SK-N-SH (cell line): ENCODE measurements around the gene MAD1L1. TPM values are rescaled to one million over a fixed set of nuclear protein-coding genes. Genes with fewer than 3 reads are reported as not detected.

ENCODE experiments used
- CTCF ChIA-PET: fragments of 300-600, 350-600 bp; formaldehyde crosslinking; extraction: SDS; loops from one replicate; lab custom pipeline; 2021; lab: Yijun Ruan, JAX
- POLR2A ChIA-PET: fragments of 350-600 bp; sonication (Branson Sonifier 250); formaldehyde crosslinking; extraction: SDS; loops from one replicate; lab custom pipeline; 2020; ENCODE audit warnings: antibody characterized with exemption, inconsistent platforms; lab: Yijun Ruan, JAX
- DNase-seq: peaks from one replicate; pipeline ENCODE4 v3.0.0; 2012
- H2AFZ ChIP-seq: fragments of 200-600 bp; sonication (generic); 2 replicates; pipeline ENCODE4 v1.8.1; 2016; ENCODE audit warnings: antibody characterized with exemption, mild to moderate bottlenecking, low read depth
- H3F3A ChIP-seq: fragments of 200-600 bp; sonication (generic); replicated peaks from 2 replicates; pipeline ENCODE3; 2016; ENCODE audit warnings: antibody characterized with exemption, mild to moderate bottlenecking; ENCODE audit not compliant: insufficient read depth
- H3K27ac ChIP-seq, 2 experiments: fragments of 200-500 bp in 1 of 2; fragments of 200-600 bp in 1 of 2; sonication (Bioruptor generic) in 1 of 2; sonication (generic), shearing (Covaris generic) in 1 of 2; 2 replicates each; pipeline versions ENCODE4 v1.5.1 to v1.6.1; 2014 to 2016; ENCODE audit warnings: low read depth in 2 of 2, inconsistent platforms in 1 of 2, low read length in 1 of 2, mild to moderate bottlenecking in 1 of 2, mixed read lengths in 1 of 2
- H3K27me3 ChIP-seq: fragments of 200-600 bp; sonication (generic), shearing (Covaris generic); 2 replicates; pipeline ENCODE4 v1.6.1; 2016; ENCODE audit warnings: mixed run types; ENCODE audit not compliant: insufficient read depth
- H3K36me3 ChIP-seq, 2 experiments: fragments of 200-500 bp in 1 of 2; fragments of 200-600 bp in 1 of 2; sonication (Bioruptor generic) in 1 of 2; sonication (generic) in 1 of 2; replicated peaks in 1 of 2; 2 replicates each; pipeline versions ENCODE3 to v1.5.1; 2014 to 2016; ENCODE audit warnings: low read length in 1 of 2, mild to moderate bottlenecking in 1 of 2; ENCODE audit not compliant: insufficient read depth in 2 of 2, control insufficient read depth in 1 of 2
- H3K4me1 ChIP-seq, 2 experiments: fragments of 200-500 bp in 1 of 2; fragments of 200-600 bp in 1 of 2; sonication (Bioruptor generic) in 1 of 2; sonication (generic), shearing (Covaris generic) in 1 of 2; 2 replicates each; pipeline versions ENCODE4 v1.5.1 to v1.6.1; 2014 to 2016; ENCODE audit warnings: low read depth in 1 of 2, low read length in 1 of 2, mixed run types in 1 of 2; ENCODE audit not compliant: insufficient read depth in 2 of 2, control insufficient read depth in 1 of 2
- H3K4me2 ChIP-seq: fragments of 200-600 bp; sonication (generic), shearing (Covaris generic); 2 replicates; pipeline ENCODE4 v1.6.1; 2017; ENCODE audit warnings: mixed run types
- H3K4me3 ChIP-seq, 2 experiments: fragments of 200-500 bp in 1 of 2; fragments of 200-600 bp in 1 of 2; sonication (Bioruptor generic) in 1 of 2; sonication (generic), shearing (Covaris generic) in 1 of 2; 2 replicates each; pipeline versions ENCODE4 v1.5.1 to v1.8.1; 2014 to 2016; ENCODE audit warnings: low read depth in 2 of 2, inconsistent platforms in 1 of 2, low read length in 1 of 2, mild to moderate bottlenecking in 1 of 2, mixed read lengths in 1 of 2, moderate library complexity in 1 of 2
- H3K79me2 ChIP-seq: fragments of 200-600 bp; sonication (generic); 2 replicates; pipeline ENCODE4 v1.8.1; 2017; ENCODE audit warnings: mild to moderate bottlenecking; ENCODE audit not compliant: insufficient read depth
- H3K9ac ChIP-seq: fragments of 200-600 bp; sonication (generic); 2 replicates; pipeline ENCODE4 v1.6.1; 2017; ENCODE audit warnings: mixed run types
- H3K9me2 ChIP-seq: fragments of 200-600 bp; sonication (generic); 2 replicates; pipeline ENCODE4 v1.6.1; 2017; ENCODE audit warnings: mixed run types
- H3K9me3 ChIP-seq: fragments of 200-600 bp; sonication (generic); 2 replicates; pipeline ENCODE4 v1.6.1; 2017; ENCODE audit warnings: mixed run types, mild to moderate bottlenecking, moderate library complexity
- H4K20me1 ChIP-seq: fragments of 200-600 bp; sonication (generic); 2 replicates; pipeline ENCODE4 v1.6.1; 2017; ENCODE audit warnings: mild to moderate bottlenecking, mixed run types; ENCODE audit not compliant: insufficient read depth
- CHD2 ChIP-seq: fragments of 150-350 bp; IDR thresholded peaks from 2 replicates; pipeline ENCODE4 v1.6.1; 2018; ENCODE audit warnings: low read length; ENCODE audit not compliant: partially characterized antibody
- ELF1 ChIP-seq: IDR thresholded peaks from 2 replicates; pipeline ENCODE4 v1.4.0; 2012
- FOSL2 ChIP-seq: IDR thresholded peaks from 2 replicates; pipeline ENCODE4 v1.4.0; 2012; ENCODE audit warnings: low read depth, mild to moderate bottlenecking, moderate library complexity, borderline replicate concordance
- FOXJ3 ChIP-seq: sonication (generic); formaldehyde crosslinking; IDR thresholded peaks from 2 replicates; pipeline ENCODE4 v1.5.1; 2020; ENCODE audit warnings: mild to moderate bottlenecking, missing genetic modification reagents
- FOXM1 ChIP-seq: IDR thresholded peaks from 2 replicates; pipeline ENCODE4 v1.4.0; 2012; ENCODE audit warnings: low read depth, mild to moderate bottlenecking
- GABPA ChIP-seq: IDR thresholded peaks from 2 replicates; pipeline ENCODE4 v1.4.0; 2012; ENCODE audit warnings: low read depth, mild to moderate bottlenecking
- GATA2 ChIP-seq: sonication (generic); formaldehyde crosslinking; IDR thresholded peaks from 2 replicates; pipeline ENCODE4 v1.5.0; 2020; ENCODE audit warnings: mild to moderate bottlenecking, missing genetic modification reagents
- JUND ChIP-seq: IDR thresholded peaks from 2 replicates; pipeline ENCODE4 v1.4.0; 2012
- MAX ChIP-seq: IDR thresholded peaks from 2 replicates; pipeline ENCODE4 v1.4.0; 2012; ENCODE audit warnings: low read depth
- MEF2A ChIP-seq: IDR thresholded peaks from 2 replicates; pipeline ENCODE4 v1.4.0; 2012; ENCODE audit warnings: low read depth, borderline replicate concordance
- NFIC ChIP-seq: IDR thresholded peaks from 2 replicates; pipeline ENCODE4 v1.4.0; 2012; ENCODE audit warnings: borderline replicate concordance
- POLR2AphosphoS5 ChIP-seq: IDR thresholded peaks from 2 replicates; pipeline ENCODE4 v1.6.1; 2012; ENCODE audit warnings: low read depth, low read length
- RAD21 ChIP-seq: IDR thresholded peaks from 2 replicates; pipeline ENCODE4 v1.6.1; 2012; ENCODE audit warnings: mild to moderate bottlenecking, low read length
- RCOR1 ChIP-seq: fragments of 150-350 bp; IDR thresholded peaks from 2 replicates; pipeline ENCODE4 v1.6.1; 2017; ENCODE audit warnings: antibody characterized with exemption, low read length
- REST ChIP-seq: IDR thresholded peaks from 2 replicates; pipeline ENCODE4 v1.6.1; 2012; ENCODE audit warnings: mild to moderate bottlenecking, low read depth, low read length, moderate library complexity
- RFX5 ChIP-seq: IDR thresholded peaks from 2 replicates; pipeline ENCODE4 v1.6.1; 2012; ENCODE audit warnings: mild to moderate bottlenecking, improper control_type of control experiment, low read length
- SMC3 ChIP-seq: IDR thresholded peaks from 2 replicates; pipeline ENCODE4 v1.6.1; 2012; ENCODE audit warnings: low read depth, low read length, improper control_type of control experiment
- TAF1 ChIP-seq: IDR thresholded peaks from 2 replicates; pipeline ENCODE4 v1.6.1; 2012; ENCODE audit warnings: low read depth, mild to moderate bottlenecking, low read length, moderate library complexity, borderline replicate concordance
- TCF12 ChIP-seq: IDR thresholded peaks from 2 replicates; pipeline ENCODE4 v1.4.0; 2012
- TEAD4 ChIP-seq: IDR thresholded peaks from 2 replicates; pipeline ENCODE4 v1.4.0; 2012; ENCODE audit warnings: mild to moderate bottlenecking, borderline replicate concordance; ENCODE audit not compliant: insufficient read depth
- USF1 ChIP-seq: IDR thresholded peaks from 2 replicates; pipeline ENCODE4 v1.4.0; 2012; ENCODE audit warnings: low read depth, borderline replicate concordance
- YY1 ChIP-seq: IDR thresholded peaks from 2 replicates; pipeline ENCODE4 v1.4.0; 2012; ENCODE audit warnings: low read depth, mild to moderate bottlenecking
- WGBS: methylation state at CpG from one replicate; pipeline ENCODE4 v1.1.6; 2017; ENCODE audit warnings: low lambda C conversion rate; 5-methylcytosine and 5-hydroxymethylcytosine counted together
- polyA plus RNA-seq, 3 experiments: library from polyadenylated mRNA; depleted of rRNA; stranded (reverse); fragments of >200 nt; gene quantifications; 2 replicates each; pipeline ENCODE4 v1.2.3, GENCODE V29; 2012
- TF ChIP-seq, protein P1 (sequence below): fragments of 200-600 bp; sonication (generic); IDR thresholded peaks from 2 replicates; pipeline ENCODE4 v1.6.1; 2017; ENCODE audit warnings: antibody characterized with exemption, mild to moderate bottlenecking, moderate library complexity

Gene MAD1L1
- polyA plus RNA-seq, 1 of the 3 experiments (the other 2 are of a cell fraction), result 46.2 TPM

DNA sequence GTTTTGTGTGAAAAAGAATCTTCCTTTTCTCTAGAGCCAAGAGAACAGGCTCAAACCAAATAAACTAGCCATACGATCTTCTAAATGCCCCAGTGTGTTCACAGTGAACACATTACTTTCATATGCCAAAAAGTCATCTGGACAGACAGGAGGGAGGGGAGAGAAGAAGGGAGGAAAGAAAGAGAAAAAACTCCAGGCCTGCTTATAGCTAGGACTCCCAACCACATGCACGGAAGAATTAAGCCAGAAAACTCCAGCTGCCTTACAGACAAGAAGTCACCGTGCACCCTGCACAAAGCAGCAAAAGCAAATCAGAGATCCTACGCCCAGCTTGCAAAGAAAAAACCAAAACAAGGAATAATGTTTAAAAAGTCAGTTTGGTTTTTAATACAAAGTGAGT is 47.2 kb upstream of the MAD1L1 start:
- no peak for TF ChIP-seq FOSL2
- TF ChIP-seq ELF1, result no peak
- no peak for TF ChIP-seq JUND
- TF ChIP-seq GATA2 (CRISPR knock-in tag), result no peak
- no peak for TF ChIP-seq CHD2
- no peak for TF ChIP-seq FOXJ3 (CRISPR knock-in tag)
- TF ChIP-seq REST, result no peak
- TF ChIP-seq RCOR1, result no peak
- no peak for TF ChIP-seq SMC3
- no peak for TF ChIP-seq RAD21
- TF ChIP-seq TAF1, result no peak
- no peak for TF ChIP-seq TCF12
- no peak for TF ChIP-seq TEAD4
- no peak for TF ChIP-seq POLR2AphosphoS5
- H3K79me2 ChIP-seq, result peaks cover 11% of the 10 kb centered on the region; the same call in 1 of the 2 replicates
- no peak for DNase-seq
- no peaks in the 10 kb centered on the region for H3K9me3 ChIP-seq
- no peak overlapping the region for H3K9ac ChIP-seq
- no peaks in the 10 kb centered on the region for H3F3A ChIP-seq
- no peak overlapping the region for H3K4me3 ChIP-seq
- CTCF ChIA-PET, result interaction anchor here (1.2 to 2.0 kb wide), 4 partner anchors 32 to 189 kb away, joined by 3 to 7 read pairs (median 4); no protein-coding TSS in a partner anchor
- no peak overlapping the region for H3K27ac ChIP-seq
- H3K9me2 ChIP-seq, result no peaks in the 10 kb centered on the region
- 92% methylated on average over 4 of the region's 4 CpGs for WGBS
- no peaks in the 10 kb centered on the region for H3K27me3 ChIP-seq
- POLR2A ChIA-PET, result no interaction called here
- no peaks in the 10 kb centered on the region for H3K36me3 ChIP-seq
- no peak overlapping the region for H3K4me2 ChIP-seq
- no peak overlapping the region for H2AFZ ChIP-seq
- 0 out of 2 replicates have a peak, but pooled peaks cover 5% of the 10 kb centered on the region for H4K20me1 ChIP-seq
- peaks cover 0 to 13% of the 10 kb centered on the region in 2 experiments; a peak in 1 of 4 replicates for H3K4me1 ChIP-seq

GRCh38 chr7:2278026-2278425 is 45.3 kb upstream of the MAD1L1 start:
- H3K4me1 ChIP-seq, result peaks cover 0 to 13% of the 10 kb centered on the region in 2 experiments; a peak in 1 of 4 replicates
- H3K36me3 ChIP-seq, result peaks cover 0 to 4% of the 10 kb centered on the region in 2 experiments
- no peaks in the 10 kb centered on the region for H3K9me2 ChIP-seq
- POLR2A ChIA-PET, result no interaction called here
- no peak overlapping the region for H3K27ac ChIP-seq
- H3K79me2 ChIP-seq, result peaks cover 4% of the 10 kb centered on the region; the same call in 1 of the 2 replicates
- no peaks in the 10 kb centered on the region for H3F3A ChIP-seq
- no peak overlapping the region for H3K4me2 ChIP-seq
- H2AFZ ChIP-seq, result no peak overlapping the region
- no peak overlapping the region for H3K9ac ChIP-seq
- H3K4me3 ChIP-seq, result no peak overlapping the region
- DNase-seq, result no peak
- H3K27me3 ChIP-seq, result no peaks in the 10 kb centered on the region
- TF ChIP-seq JUND (no peak), USF1 (no peak), POLR2AphosphoS5 (no peak), NFIC (no peak), RFX5 (no peak), FOSL2 (no peak), MEF2A (no peak), FOXM1 (no peak), TEAD4 (no peak), RCOR1 (no peak), YY1 (no peak), TCF12 (no peak), ELF1 (no peak), MAX (no peak), GABPA (no peak)
- TF ChIP-seq, protein P1, sequence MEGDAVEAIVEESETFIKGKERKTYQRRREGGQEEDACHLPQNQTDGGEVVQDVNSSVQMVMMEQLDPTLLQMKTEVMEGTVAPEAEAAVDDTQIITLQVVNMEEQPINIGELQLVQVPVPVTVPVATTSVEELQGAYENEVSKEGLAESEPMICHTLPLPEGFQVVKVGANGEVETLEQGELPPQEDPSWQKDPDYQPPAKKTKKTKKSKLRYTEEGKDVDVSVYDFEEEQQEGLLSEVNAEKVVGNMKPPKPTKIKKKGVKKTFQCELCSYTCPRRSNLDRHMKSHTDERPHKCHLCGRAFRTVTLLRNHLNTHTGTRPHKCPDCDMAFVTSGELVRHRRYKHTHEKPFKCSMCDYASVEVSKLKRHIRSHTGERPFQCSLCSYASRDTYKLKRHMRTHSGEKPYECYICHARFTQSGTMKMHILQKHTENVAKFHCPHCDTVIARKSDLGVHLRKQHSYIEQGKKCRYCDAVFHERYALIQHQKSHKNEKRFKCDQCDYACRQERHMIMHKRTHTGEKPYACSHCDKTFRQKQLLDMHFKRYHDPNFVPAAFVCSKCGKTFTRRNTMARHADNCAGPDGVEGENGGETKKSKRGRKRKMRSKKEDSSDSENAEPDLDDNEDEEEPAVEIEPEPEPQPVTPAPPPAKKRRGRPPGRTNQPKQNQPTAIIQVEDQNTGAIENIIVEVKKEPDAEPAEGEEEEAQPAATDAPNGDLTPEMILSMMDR, result no peak
- H3K9me3 ChIP-seq, result no peaks in the 10 kb centered on the region
- WGBS, result 96% methylated on average over 11 of the region's 11 CpGs
- CTCF ChIA-PET, result no interaction called here
- no peaks in the 10 kb centered on the region for H4K20me1 ChIP-seq
